HepG2 (cell line): Measurements from ENCODE around the gene GRHL1. TPM values are rescaled to one million over a fixed set of nuclear protein-coding genes. Genes with fewer than 3 reads are reported as not detected.
"Not testable (repeated sequence)": the region's sequence is repeated elsewhere in the genome, so short reads cannot be mapped to it uniquely, and the experiment has no call there.

ENCODE experiments used
- ATAC-seq: fragments of 200-7000 bp; cut with Tn5 transposase; 3 replicates; pipeline ENCODE4 v1.9.1; 2020; ENCODE audit warnings: mild to moderate bottlenecking, moderate library complexity
- BruUV-seq: library from RNA; stranded (reverse); fragments of 400-500 nt; replicated peaks from 2 replicates; lab custom pipeline; 2021; lab: Mats Ljungman, UMichigan
- CTCF ChIA-PET: fragments of 300-600 bp; formaldehyde crosslinking; extraction: SDS; loops from one replicate; lab custom pipeline; 2021; ENCODE audit warnings: low total read pairs, inconsistent platforms, low intra/inter-chr PET ratio; lab: Yijun Ruan, JAX
- POLR2A ChIA-PET: fragments of 350-600 bp; sonication (Branson Sonifier 250); formaldehyde crosslinking; loops from one replicate; lab custom pipeline; 2020; ENCODE audit warnings: antibody characterized with exemption, inconsistent platforms; lab: Yijun Ruan, JAX
- DNase-seq: peaks from one replicate; pipeline ENCODE4 v3.0.0-alpha.2; 2015; ENCODE audit warnings: low spot score
- FAIRE-seq: peaks from 3 replicates; lab custom pipeline; 2011; peaks lifted over from hg19 to GRCh38; lab: Jason Lieb, UNC
- H2AFZ ChIP-seq: one replicate; pipeline ENCODE4 v1.6.1; 2011; ENCODE audit warnings: low read length, inconsistent platforms
- H3K27ac ChIP-seq: fragments of 300-600 bp; 3 replicates; pipeline ENCODE4 v1.8.0; 2011; ENCODE audit warnings: mixed run types, mild to moderate bottlenecking, mixed read lengths, low read length, inconsistent platforms; ENCODE audit not compliant: insufficient read depth; ENCODE audit errors: extremely low read length
- H3K27me3 ChIP-seq, 2 experiments: fragments of 200-600 bp in 1 of 2; 2 replicates in 1 of 2; 3 replicates in 1 of 2; pipeline versions ENCODE4 v1.6.0 to v1.8.0; 2011; ENCODE audit warnings: low read length in 2 of 2, mild to moderate bottlenecking in 2 of 2, moderate library complexity in 2 of 2, inconsistent platforms in 1 of 2; ENCODE audit not compliant: insufficient read depth in 2 of 2, control insufficient read depth in 1 of 2
- H3K36me3 ChIP-seq, 2 experiments: fragments of 200-600 bp in 1 of 2; replicated peaks in 1 of 2; 2 replicates in 1 of 2; 3 replicates in 1 of 2; pipeline versions ENCODE4 v1.5.1 to v1.8.0; 2011; ENCODE audit warnings: low read length in 2 of 2, inconsistent platforms in 1 of 2; ENCODE audit not compliant: insufficient read depth in 2 of 2, control insufficient read depth in 1 of 2
- H3K4me1 ChIP-seq: 2 replicates; pipeline ENCODE4 v1.5.1; 2012; ENCODE audit warnings: low read length, inconsistent platforms; ENCODE audit not compliant: insufficient read depth
- H3K4me2 ChIP-seq: 2 replicates; pipeline ENCODE4 v1.6.0; 2011; ENCODE audit warnings: low read depth, low read length, inconsistent platforms
- H3K4me3 ChIP-seq, 3 experiments: fragments of 200-600 bp in 1 of 3; sonication (generic), shearing (Covaris generic) in 1 of 3; replicated peaks in 1 of 3; 2 replicates each; pipeline ENCODE4 v1.5.1; 2011 to 2016; ENCODE audit warnings: low read length in 3 of 3, inconsistent platforms in 2 of 3, low read depth in 2 of 3, mild to moderate bottlenecking in 2 of 3, control low read depth in 1 of 3, mixed read lengths in 1 of 3; ENCODE audit not compliant: insufficient read depth in 1 of 3
- H3K79me2 ChIP-seq: one replicate; pipeline ENCODE4 v1.6.1; 2011; ENCODE audit warnings: low read length, inconsistent platforms; ENCODE audit not compliant: insufficient read depth
- H3K9ac ChIP-seq: 2 replicates; pipeline ENCODE4 v1.6.0; 2011; ENCODE audit warnings: mild to moderate bottlenecking, low read depth, low read length, inconsistent platforms; ENCODE audit not compliant: insufficient read depth
- H3K9me3 ChIP-seq: 2 replicates; pipeline ENCODE4 v1.5.1; 2012; ENCODE audit warnings: mild to moderate bottlenecking, low read length
- H4K20me1 ChIP-seq: 2 replicates; pipeline ENCODE4 v1.6.0; 2011; ENCODE audit warnings: inconsistent platforms, mild to moderate bottlenecking, low read length, moderate library complexity; ENCODE audit not compliant: insufficient read depth
- WGBS: methylation state at CpG from one replicate; pipeline ENCODE4 v1.1.6; 2017; ENCODE audit warnings: low lambda C conversion rate; 5-methylcytosine and 5-hydroxymethylcytosine counted together
- in situ Hi-C: cut with HindIII; loops from 2 replicates; pipeline ENCODE4 v1.10.0; 2017; ENCODE audit warnings: low pct_unique_long_range_greater_than_20kb; ENCODE audit not compliant: extremely low pct_ligation_motif_present
- intact Hi-C: fragments of 100-400 bp; cut with micrococcal nuclease; formaldehyde crosslinking; loops from one replicate; pipeline ENCODE4 v1.10.0; 2022; ENCODE audit not compliant: unreplicated experiment
- polyA plus RNA-seq, 8 experiments: library from polyadenylated mRNA; depleted of rRNA in 3 of 8; stranded (reverse) in 7 of 8; unstranded in 1 of 8; fragments of >200 nt; fragmentation: Illumina TruSeq in 4 of 8; extraction: Trizol in 4 of 8; gene quantifications; 2 replicates each; pipeline versions ENCODE4 v1.2.1 to v1.2.3, GENCODE V29; 2011 to 2016; ENCODE audit warnings: low read depth in 4 of 8, missing spikeins in 1 of 8, mixed read lengths in 1 of 8; ENCODE audit not compliant: insufficient read depth in 1 of 8
- total RNA-seq, 5 experiments: library from RNA; depleted of rRNA; stranded (reverse); fragments of >200 nt; fragmentation: Illumina TruSeq; extraction: Trizol; gene quantifications; 2 replicates each; pipeline ENCODE4 v1.2.3, GENCODE V29; 2016; ENCODE audit warnings: low read depth in 1 of 5

Gene GRHL1
- total and polyA plus RNA-seq, 2 of the 13 experiments (the other 11 are each of a cell fraction or from before 2014, with no cell fraction given) = 9.3 to 12.0 TPM

DNA sequence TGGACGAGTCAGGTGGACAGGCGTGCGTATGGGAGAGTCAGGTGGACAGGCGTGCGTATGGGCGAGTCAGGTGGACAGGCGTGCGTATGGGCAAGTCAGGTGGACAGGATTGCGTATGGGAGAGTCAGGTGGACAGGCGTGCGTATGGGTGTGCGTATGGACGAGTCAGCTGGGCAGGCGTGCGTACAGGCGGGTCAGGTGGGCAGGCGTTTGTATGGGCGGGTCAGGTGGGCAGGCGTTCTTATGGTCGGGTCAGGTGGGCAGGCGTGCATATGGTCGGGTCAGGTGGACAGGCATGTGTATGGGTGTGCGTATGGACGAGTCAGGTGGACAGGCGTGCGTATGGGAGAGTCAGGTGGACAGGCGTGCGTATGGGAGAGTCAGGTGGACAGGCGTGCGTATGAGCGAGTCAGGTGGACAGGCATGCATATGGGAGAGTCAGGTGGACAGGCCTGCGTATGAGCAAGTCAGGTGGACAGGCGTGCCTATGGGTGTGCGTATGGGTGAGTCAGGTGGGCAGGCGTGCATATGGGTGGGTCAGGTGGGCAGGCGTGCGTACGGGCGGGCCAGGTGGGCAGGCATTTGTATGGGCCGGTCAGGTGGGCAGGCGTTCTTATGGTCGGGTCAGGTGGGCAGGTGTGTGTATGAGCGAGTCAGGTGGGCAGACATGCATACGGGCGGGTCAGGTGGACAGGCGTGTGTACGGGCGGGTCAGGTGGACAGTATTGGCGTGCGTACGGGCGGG is 59.5 kb downstream of the GRHL1 start:
- H3K27ac ChIP-seq, H3K36me3 ChIP-seq, H3K4me3 ChIP-seq, CTCF ChIA-PET, in situ Hi-C loops, BruUV-seq, H2AFZ ChIP-seq, intact Hi-C loops, H3K27me3 ChIP-seq, H3K9ac ChIP-seq, FAIRE-seq, DNase-seq, H3K9me3 ChIP-seq, H3K79me2 ChIP-seq, H3K4me2 ChIP-seq, ATAC-seq, POLR2A ChIA-PET, H4K20me1 ChIP-seq: not testable (repeated sequence)
- WGBS = 85% methylated on average over 52 of the region's 52 CpGs
- peaks cover 27% of the 10 kb centered on the region for H3K4me1 ChIP-seq

DNA sequence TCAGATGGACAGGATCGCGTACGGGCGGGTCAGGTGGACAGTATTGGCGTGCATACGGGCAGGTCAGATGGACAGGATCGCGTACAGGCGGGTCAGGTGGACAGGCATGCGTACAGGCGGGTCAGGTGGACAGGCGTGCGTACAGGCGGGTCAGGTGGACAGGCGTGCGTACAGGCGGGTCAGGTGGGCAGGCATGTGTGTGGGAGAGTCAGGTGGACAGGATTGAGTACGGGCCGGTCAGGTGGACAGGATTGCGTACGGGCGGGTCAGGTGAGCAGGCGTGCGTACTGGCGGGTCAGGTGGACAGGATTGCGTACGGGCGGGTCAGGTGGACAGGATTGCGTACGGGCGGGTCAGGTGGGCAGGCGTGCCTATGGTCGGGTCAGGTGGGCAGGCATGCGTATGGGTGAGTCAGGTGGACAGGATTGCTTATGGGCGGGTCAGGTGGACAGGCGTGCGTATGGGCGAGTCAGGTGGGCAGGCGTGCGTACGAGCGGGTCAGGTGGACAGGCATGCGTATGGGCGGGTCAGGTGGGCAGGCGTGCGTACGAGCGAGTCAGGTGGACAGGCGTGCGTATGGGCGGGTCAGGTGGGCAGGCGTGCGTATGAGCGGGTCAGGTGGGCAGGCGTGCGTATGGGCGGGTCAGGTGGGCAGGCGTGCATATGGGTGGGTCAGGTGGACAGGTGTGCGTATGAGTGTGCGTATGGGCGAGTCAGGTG is 60.3 kb downstream of the GRHL1 start:
- H3K36me3 ChIP-seq, CTCF ChIA-PET, DNase-seq, BruUV-seq, H3K9ac ChIP-seq, H3K79me2 ChIP-seq, H3K4me3 ChIP-seq, intact Hi-C loops, H3K4me2 ChIP-seq, H2AFZ ChIP-seq, ATAC-seq, POLR2A ChIA-PET, in situ Hi-C loops, H3K27ac ChIP-seq, FAIRE-seq, H4K20me1 ChIP-seq, H3K9me3 ChIP-seq: not testable (repeated sequence)
- WGBS = 85% methylated on average over 54 of the region's 61 CpGs
- H3K27me3 ChIP-seq = peaks cover 0 to 13% of the 10 kb centered on the region in 2 experiments; a peak in 2 of 5 replicates
- H3K4me1 ChIP-seq = peaks cover 28% of the 10 kb centered on the region

DNA sequence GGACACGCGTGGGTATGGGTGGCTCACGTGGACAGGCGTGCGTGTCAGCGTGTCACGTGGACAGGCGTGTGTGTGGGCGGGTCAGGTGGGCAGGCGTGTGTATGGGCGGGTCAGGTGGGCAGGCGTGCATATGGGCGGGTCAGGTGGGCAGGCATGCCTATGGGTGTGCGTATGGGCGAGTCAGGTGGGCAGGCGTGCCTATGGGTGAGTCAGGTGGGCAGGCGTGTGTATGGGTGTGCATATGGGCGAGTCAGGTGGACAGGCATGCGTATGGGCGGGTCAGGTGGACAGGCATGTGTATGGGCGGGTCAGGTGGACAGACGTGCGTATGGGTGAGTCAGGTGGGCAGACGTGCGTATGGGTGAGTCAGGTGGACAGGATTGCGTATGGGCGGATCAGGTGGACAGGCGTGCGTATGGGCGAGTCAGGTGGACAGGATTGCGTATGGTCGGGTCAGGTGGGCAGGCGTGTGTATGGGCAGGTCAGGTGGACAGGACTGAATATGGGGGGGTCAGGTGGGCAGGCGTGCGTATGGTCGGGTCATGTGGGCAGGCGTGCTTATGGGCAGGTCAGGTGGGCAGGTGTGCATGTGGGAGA is 61.0 kb downstream of the GRHL1 start:
- H3K9ac ChIP-seq, FAIRE-seq, CTCF ChIA-PET, ATAC-seq, H4K20me1 ChIP-seq, DNase-seq, H2AFZ ChIP-seq, H3K9me3 ChIP-seq, H3K36me3 ChIP-seq, H3K27ac ChIP-seq, in situ Hi-C loops, H3K79me2 ChIP-seq, H3K4me2 ChIP-seq, intact Hi-C loops, POLR2A ChIA-PET, H3K4me3 ChIP-seq, BruUV-seq: not testable (repeated sequence)
- WGBS = 75% methylated on average over 35 of the region's 37 CpGs
- H3K4me1 ChIP-seq = peaks cover 34% of the 10 kb centered on the region
- peaks cover 2 to 20% of the 10 kb centered on the region in 2 experiments; a peak in 3 of 5 replicates for H3K27me3 ChIP-seq
